Esophagus mucosa (tissue), 1 donor: ENCODE measurements around the gene KMO. TPM values are rescaled to one million over a fixed set of nuclear protein-coding genes. Genes with fewer than 3 reads are reported as not detected.

Source experiments
- total RNA-seq: library from RNA; stranded (reverse); gene quantifications from one replicate; pipeline ENCODE4 v1.2.4, GENCODE V29; 2023
- donor health status: DM: yes; HTN: yes; CAD: no.

Gene KMO
- total RNA-seq, 1 donor from 2014 or later = 0.12 TPM

Other genes starting within 250 kb of the KMO start
- gene RGS7, start 175.2 kb upstream of the KMO start, total RNA-seq = not detected
- gene FH, start 12.6 kb upstream of the KMO start, total RNA-seq = 54.8 TPM
- gene CHML, start 108.0 kb downstream of the KMO start, total RNA-seq = 4.1 TPM
- gene OPN3, start 108.0 kb downstream of the KMO start, total RNA-seq = 11.0 TPM
- not detected for gene WDR64, start 119.9 kb downstream of the KMO start, total RNA-seq